ENCODE results near the gene PCSK6. TPM values are rescaled to one million over a fixed set of nuclear protein-coding genes. Genes with fewer than 3 reads are reported as not detected.

Gene PCSK6
- total RNA-seq, 2 donors from 2014 or later: 29.9 to 39.5 TPM

DNA sequence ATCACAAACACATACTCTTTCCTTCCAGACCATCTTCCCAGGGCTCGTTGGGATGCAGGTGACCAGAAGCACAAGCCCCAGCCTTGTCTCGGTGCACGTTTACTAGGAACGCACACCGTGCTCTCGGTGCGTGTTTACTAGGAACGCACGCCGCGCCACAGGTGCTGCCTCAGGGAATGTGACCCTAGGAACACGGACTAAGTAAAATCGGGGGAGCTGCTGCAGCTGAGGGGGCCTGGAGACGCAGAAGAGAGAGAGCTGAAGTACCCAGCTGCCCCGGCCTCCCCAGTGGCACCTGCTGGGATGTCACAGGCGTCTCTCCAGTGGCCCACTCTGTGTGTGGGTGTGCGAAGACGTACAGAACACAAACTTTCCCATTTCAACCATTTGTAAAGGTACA, 103.5 kb downstream of the PCSK6 start:
- TF ChIP-seq, protein P1, sequence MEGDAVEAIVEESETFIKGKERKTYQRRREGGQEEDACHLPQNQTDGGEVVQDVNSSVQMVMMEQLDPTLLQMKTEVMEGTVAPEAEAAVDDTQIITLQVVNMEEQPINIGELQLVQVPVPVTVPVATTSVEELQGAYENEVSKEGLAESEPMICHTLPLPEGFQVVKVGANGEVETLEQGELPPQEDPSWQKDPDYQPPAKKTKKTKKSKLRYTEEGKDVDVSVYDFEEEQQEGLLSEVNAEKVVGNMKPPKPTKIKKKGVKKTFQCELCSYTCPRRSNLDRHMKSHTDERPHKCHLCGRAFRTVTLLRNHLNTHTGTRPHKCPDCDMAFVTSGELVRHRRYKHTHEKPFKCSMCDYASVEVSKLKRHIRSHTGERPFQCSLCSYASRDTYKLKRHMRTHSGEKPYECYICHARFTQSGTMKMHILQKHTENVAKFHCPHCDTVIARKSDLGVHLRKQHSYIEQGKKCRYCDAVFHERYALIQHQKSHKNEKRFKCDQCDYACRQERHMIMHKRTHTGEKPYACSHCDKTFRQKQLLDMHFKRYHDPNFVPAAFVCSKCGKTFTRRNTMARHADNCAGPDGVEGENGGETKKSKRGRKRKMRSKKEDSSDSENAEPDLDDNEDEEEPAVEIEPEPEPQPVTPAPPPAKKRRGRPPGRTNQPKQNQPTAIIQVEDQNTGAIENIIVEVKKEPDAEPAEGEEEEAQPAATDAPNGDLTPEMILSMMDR (IDR thresholded peaks at IDR 0.05): no peak
- Histone ChIP-seq H3K4me1 (no peaks in the 10 kb centered on the region), H3K9ac (ENCODE audit: low read depth in 2 of 2, low read length in 2 of 2) (no peak overlapping the region), H3K27ac (no peak overlapping the region), H3K9me3 (no peaks in the 10 kb centered on the region), H3K27me3 (no peaks in the 10 kb centered on the region), H3K36me3 (no peaks in the 10 kb centered on the region), H3K4me3 (no peak overlapping the region)
- intact Hi-C loops (cut with DNase I): no loop called here
- no peak for DNase-seq

DNA sequence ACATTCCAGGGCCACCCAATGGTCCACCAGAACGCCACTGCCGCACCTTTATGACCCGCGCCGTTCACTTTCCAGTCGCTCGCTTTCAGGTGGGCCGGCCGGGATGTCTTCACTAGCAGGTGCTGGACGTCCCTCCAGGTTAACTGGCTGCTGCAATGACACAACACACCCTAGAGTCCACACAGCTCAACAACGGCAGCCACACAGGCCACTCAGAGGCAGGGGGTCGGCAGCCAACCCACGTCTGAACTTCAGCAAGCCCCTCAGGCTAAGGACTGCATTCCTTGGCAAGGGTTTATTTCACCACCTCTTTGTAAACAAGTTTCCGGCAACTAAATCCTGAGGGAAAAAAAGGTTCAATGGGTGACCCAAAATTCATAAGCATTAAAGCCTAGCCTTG, 105.2 kb downstream of the PCSK6 start:
- DNase-seq: no peak
- no peaks in the 10 kb centered on the region for H3K9me3 ChIP-seq
- TF ChIP-seq, protein P1 (IDR thresholded peaks at IDR 0.05): no peak
- no peak overlapping the region for H3K4me3 ChIP-seq
- H3K9ac ChIP-seq (ENCODE audit: low read depth in 2 of 2, low read length in 2 of 2): no peak overlapping the region
- no peak overlapping the region for H3K27ac ChIP-seq
- intact Hi-C loops (cut with DNase I): no loop called here
- no peaks in the 10 kb centered on the region for H3K36me3 ChIP-seq
- H3K27me3 ChIP-seq: no peaks in the 10 kb centered on the region
- no peaks in the 10 kb centered on the region for H3K4me1 ChIP-seq

DNA sequence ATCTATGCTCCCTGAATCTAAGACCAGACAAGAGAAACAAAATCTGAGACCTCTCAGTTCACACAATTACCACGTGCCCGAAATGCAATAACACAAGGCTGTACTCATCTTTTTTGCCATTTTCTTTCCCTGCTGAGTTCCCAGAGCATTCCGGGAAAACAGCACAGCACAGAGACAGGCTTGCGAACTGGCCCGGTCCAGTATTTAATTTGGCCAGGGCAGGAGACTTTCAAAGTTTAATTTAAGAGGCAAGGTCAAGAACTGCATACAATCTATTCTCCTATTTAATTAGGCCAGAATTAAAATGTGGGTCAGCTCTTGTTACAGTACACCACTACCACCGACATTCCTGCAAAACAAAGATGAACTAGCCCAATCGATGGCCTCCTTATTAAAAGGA, 107.0 kb downstream of the PCSK6 start:
- Histone ChIP-seq H3K4me3 (no peak overlapping the region), H3K9ac (ENCODE audit: low read depth in 2 of 2, low read length in 2 of 2) (no peak overlapping the region), H3K27ac (no peak overlapping the region), H3K4me1 (no peaks in the 10 kb centered on the region), H3K27me3 (no peaks in the 10 kb centered on the region), H3K9me3 (no peaks in the 10 kb centered on the region), H3K36me3 (no peaks in the 10 kb centered on the region)
- DNase-seq: no peak
- TF ChIP-seq, protein P1 (IDR thresholded peaks at IDR 0.05): no peak
- intact Hi-C loops (cut with DNase I): no loop called here

DNA sequence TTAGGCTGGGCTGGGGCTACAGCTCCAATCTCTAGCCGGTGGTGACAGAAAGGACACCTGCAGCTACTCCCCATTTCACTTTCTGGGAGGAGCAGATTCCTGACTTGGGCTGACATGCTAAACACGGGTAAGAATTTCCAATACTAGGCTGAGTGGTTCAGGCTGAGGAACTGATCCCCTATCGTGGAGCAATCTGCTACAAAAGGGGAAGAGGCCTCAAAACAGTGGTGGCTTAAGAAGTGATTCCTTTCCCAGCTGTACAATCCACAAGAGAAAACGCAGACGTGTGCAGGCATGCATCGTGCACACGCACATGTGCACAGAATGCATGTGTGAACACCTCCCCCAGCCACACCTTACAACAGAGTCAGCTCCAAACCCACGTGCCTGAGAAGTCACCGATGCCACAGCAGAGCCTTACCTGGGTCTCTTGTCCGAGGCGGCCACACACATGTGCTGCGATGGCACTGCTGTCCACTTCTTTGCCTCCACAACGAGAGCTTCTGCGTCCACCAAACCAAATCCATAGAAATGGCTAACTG, 107.8 kb downstream of the PCSK6 start:
- no peaks in the 10 kb centered on the region for H3K27me3 ChIP-seq
- H3K9ac ChIP-seq (ENCODE audit: low read depth in 2 of 2, low read length in 2 of 2): no peak overlapping the region
- intact Hi-C loops (cut with DNase I): no loop called here
- no peak for DNase-seq
- H3K27ac ChIP-seq: no peak overlapping the region
- no peak overlapping the region for H3K4me3 ChIP-seq
- TF ChIP-seq, protein P1 (IDR thresholded peaks at IDR 0.05): no peak
- no peaks in the 10 kb centered on the region for H3K4me1 ChIP-seq
- H3K36me3 ChIP-seq: no peaks in the 10 kb centered on the region
- H3K9me3 ChIP-seq: no peaks in the 10 kb centered on the region

DNA sequence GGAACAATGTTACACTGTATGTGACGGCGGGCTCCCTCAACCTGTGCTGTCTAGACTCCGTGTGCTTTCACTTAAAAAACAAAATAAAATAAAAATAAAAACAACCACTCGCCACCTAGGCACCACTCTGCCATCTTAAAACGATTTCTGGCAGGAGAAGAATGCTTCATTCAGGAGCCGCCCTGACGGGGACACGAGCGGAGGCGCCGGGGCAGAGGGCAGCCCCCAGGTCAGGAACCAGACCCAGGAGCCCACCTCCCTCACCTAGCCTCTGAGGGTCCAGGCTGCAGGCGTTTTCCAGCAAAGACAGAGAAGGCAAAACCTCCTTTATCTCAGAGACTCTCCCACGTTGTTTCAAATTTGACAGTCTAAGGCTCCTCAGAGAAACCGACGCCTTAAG, 109.4 kb downstream of the PCSK6 start:
- intact Hi-C loops (cut with DNase I): no loop called here
- no peaks in the 10 kb centered on the region for H3K36me3 ChIP-seq
- no peak overlapping the region for H3K9ac ChIP-seq (ENCODE audit: low read depth in 2 of 2, low read length in 2 of 2)
- H3K27me3 ChIP-seq: no peaks in the 10 kb centered on the region
- H3K4me3 ChIP-seq: no peak overlapping the region
- H3K9me3 ChIP-seq: no peaks in the 10 kb centered on the region
- no peak overlapping the region for H3K27ac ChIP-seq
- no peak for DNase-seq
- H3K4me1 ChIP-seq: no peaks in the 10 kb centered on the region
- TF ChIP-seq, protein P1 (IDR thresholded peaks at IDR 0.05): no peak
